ENCODE results near the gene DDX25.

Gene DDX25

GRCh38 chr11:125929445-125930075, 25.3 kb downstream of the DDX25 start:
- Histone ChIP-seq H3K4me1 (ENCODE audit: insufficient read depth, low read length, severe bottlenecking) (no peaks in the 10 kb centered on the region), H3K9me2 (ENCODE audit: low read depth, low read length) (no peaks in the 10 kb centered on the region), H3K9ac (ENCODE audit: low read length) (no peak overlapping the region), H3K79me2 (ENCODE audit: insufficient read depth, low read length) (no peaks in the 10 kb centered on the region), H4K20me1 (ENCODE audit: insufficient read depth, low read length) (no peaks in the 10 kb centered on the region), H2AFZ (ENCODE audit: low read length) (no peak overlapping the region), H3F3A (ENCODE audit: insufficient read depth, low read length) (no peaks in the 10 kb centered on the region), H3K27me3 (ENCODE audit: insufficient read depth, low read length) (no peaks in the 10 kb centered on the region), H3K4me3 (ENCODE audit: low read depth, low read length, poor library complexity, severe bottlenecking) (no peak overlapping the region), H3K9me3 (ENCODE audit: low read length) (no peaks in the 10 kb centered on the region), H3K27ac (ENCODE audit: low read depth, low read length, poor library complexity, severe bottlenecking) (no peak overlapping the region), H3K36me3 (ENCODE audit: insufficient read depth, low read length) (no peaks in the 10 kb centered on the region), H3K4me2 (ENCODE audit: low read length) (no peak overlapping the region)
- TF ChIP-seq EZH2 (IDR thresholded peaks at IDR 0.05; ENCODE audit: borderline replicate concordance, low read length) (no peak), CTCF (IDR thresholded peaks at IDR 0.05; ENCODE audit: low read length) (no peak)

GRCh38 chr11:125930076-125930450, 25.8 kb downstream of the DDX25 start:
- H3K27me3 ChIP-seq (ENCODE audit: insufficient read depth, low read length), result no peaks in the 10 kb centered on the region
- TF ChIP-seq CTCF (IDR thresholded peaks at IDR 0.05; ENCODE audit: low read length), result no peak
- TF ChIP-seq EZH2 (IDR thresholded peaks at IDR 0.05; ENCODE audit: borderline replicate concordance, low read length), result no peak

GRCh38 chr11:125931116-125931515, 26.8 kb downstream of the DDX25 start:
- Histone ChIP-seq H4K20me1 (ENCODE audit: insufficient read depth, low read length) (no peaks in the 10 kb centered on the region), H3K79me2 (ENCODE audit: insufficient read depth, low read length) (no peaks in the 10 kb centered on the region), H3K4me3 (ENCODE audit: low read depth, low read length, poor library complexity, severe bottlenecking) (no peak overlapping the region), H3K4me1 (ENCODE audit: insufficient read depth, low read length, severe bottlenecking) (no peaks in the 10 kb centered on the region), H3F3A (ENCODE audit: insufficient read depth, low read length) (no peaks in the 10 kb centered on the region), H3K9me2 (ENCODE audit: low read depth, low read length) (no peaks in the 10 kb centered on the region), H3K36me3 (ENCODE audit: insufficient read depth, low read length) (no peaks in the 10 kb centered on the region), H3K27ac (ENCODE audit: low read depth, low read length, poor library complexity, severe bottlenecking) (no peak overlapping the region), H3K9me3 (ENCODE audit: low read length) (no peaks in the 10 kb centered on the region), H3K4me2 (ENCODE audit: low read length) (no peak overlapping the region), H3K27me3 (ENCODE audit: insufficient read depth, low read length) (no peaks in the 10 kb centered on the region), H3K9ac (ENCODE audit: low read length) (no peak overlapping the region), H2AFZ (ENCODE audit: low read length) (no peak overlapping the region)
- TF ChIP-seq CTCF (IDR thresholded peaks at IDR 0.05; ENCODE audit: low read length) (no peak), EZH2 (IDR thresholded peaks at IDR 0.05; ENCODE audit: borderline replicate concordance, low read length) (no peak)

More at GRCh38 chr11:125930076-125930450, 25.8 kb downstream of the DDX25 start:
- Histone ChIP-seq H3K9me3 (ENCODE audit: low read length) (no peaks in the 10 kb centered on the region), H3F3A (ENCODE audit: insufficient read depth, low read length) (no peaks in the 10 kb centered on the region), H3K9me2 (ENCODE audit: low read depth, low read length) (no peaks in the 10 kb centered on the region), H3K9ac (ENCODE audit: low read length) (no peak overlapping the region), H3K4me1 (ENCODE audit: insufficient read depth, low read length, severe bottlenecking) (no peaks in the 10 kb centered on the region), H3K36me3 (ENCODE audit: insufficient read depth, low read length) (no peaks in the 10 kb centered on the region), H4K20me1 (ENCODE audit: insufficient read depth, low read length) (no peaks in the 10 kb centered on the region), H3K79me2 (ENCODE audit: insufficient read depth, low read length) (no peaks in the 10 kb centered on the region), H3K27ac (ENCODE audit: low read depth, low read length, poor library complexity, severe bottlenecking) (no peak overlapping the region), H2AFZ (ENCODE audit: low read length) (no peak overlapping the region), H3K4me3 (ENCODE audit: low read depth, low read length, poor library complexity, severe bottlenecking) (no peak overlapping the region), H3K4me2 (ENCODE audit: low read length) (no peak overlapping the region)
